CD4-positive, alpha-beta T cell (primary cell): Measurements from ENCODE around the gene KCNH1. TPM values are rescaled to one million over a fixed set of nuclear protein-coding genes. Genes with fewer than 3 reads are reported as not detected.

Experiments used
- ATAC-seq: fragments of 200-7000 bp; cut with Tn5 transposase; one replicate; pipeline ENCODE4 v1.10.0; 2022; ENCODE audit warnings: mild to moderate bottlenecking; ENCODE audit not compliant: poor library complexity
- CTCF ChIA-PET: fragments of 350-600 bp; sonication (Branson Sonifier 250); formaldehyde crosslinking; loops from one replicate; lab custom pipeline; 2021; ENCODE audit warnings: antibody characterized with exemption, inconsistent platforms; lab: Charles Lee
- POLR2A ChIA-PET: fragments of 350-600 bp; sonication (Branson Sonifier 250); formaldehyde crosslinking; loops from one replicate; lab custom pipeline; 2021; ENCODE audit warnings: antibody characterized with exemption, inconsistent platforms; lab: Charles Lee
- DNase-seq, 14 experiments: peaks; one replicate each; pipeline ENCODE4 v3.0.0-alpha.2; 2013 to 2020; ENCODE audit warnings: mixed read lengths in 2 of 14
- H3K27ac ChIP-seq, 2 donors: one replicate each; pipeline versions ENCODE4 v1.5.1 to v1.7.0; 2013; ENCODE audit warnings: low read length in 2 of 2, low read depth in 1 of 2, mild to moderate bottlenecking in 1 of 2
- H3K27me3 ChIP-seq, 2 experiments: 1 replicate in 1 of 2; 2 replicates in 1 of 2; pipeline versions ENCODE4 v1.6.1 to v1.7.0; 2013; ENCODE audit warnings: low read length in 2 of 2, control low read depth in 1 of 2, mild to moderate bottlenecking in 1 of 2, moderate library complexity in 1 of 2; ENCODE audit not compliant: insufficient read depth in 2 of 2, control insufficient read depth in 1 of 2
- H3K36me3 ChIP-seq: one replicate; pipeline ENCODE4 v1.6.1; 2013; ENCODE audit warnings: low read length, control low read depth; ENCODE audit not compliant: insufficient read depth
- H3K4me1 ChIP-seq: one replicate; pipeline ENCODE4 v1.6.1; 2013; ENCODE audit warnings: low read length, control low read depth; ENCODE audit not compliant: insufficient read depth
- H3K4me3 ChIP-seq: one replicate; pipeline ENCODE4 v1.5.1; 2013; ENCODE audit warnings: mild to moderate bottlenecking, low read length, moderate library complexity
- H3K9me3 ChIP-seq, 2 experiments: 1 replicate in 1 of 2; 2 replicates in 1 of 2; pipeline versions ENCODE4 v1.6.1 to v1.7.0; 2013; ENCODE audit warnings: low read length in 2 of 2, mild to moderate bottlenecking in 2 of 2, control low read depth in 1 of 2, moderate library complexity in 1 of 2; ENCODE audit not compliant: control insufficient read depth in 1 of 2, insufficient read depth in 1 of 2
- H3K27ac Mint-ChIP-seq: one replicate; pipeline ENCODE4 v1.8.0; 2020; ENCODE audit warnings: mixed read lengths
- H3K27me3 Mint-ChIP-seq: one replicate; pipeline ENCODE4 v1.8.0; 2021; ENCODE audit warnings: mixed read lengths
- H3K36me3 Mint-ChIP-seq: one replicate; pipeline ENCODE4 v1.8.0; 2021; ENCODE audit warnings: low read depth, mixed read lengths
- H3K4me1 Mint-ChIP-seq: one replicate; pipeline ENCODE4 v1.8.0; 2021; ENCODE audit warnings: low read depth, mixed read lengths
- H3K4me3 Mint-ChIP-seq: one replicate; pipeline ENCODE4 v1.8.0; 2020; ENCODE audit warnings: mild to moderate bottlenecking, mixed read lengths
- H3K9me3 Mint-ChIP-seq: one replicate; pipeline ENCODE4 v1.8.0; 2020; ENCODE audit warnings: mixed read lengths
- intact Hi-C, 2 experiments: fragments of 100-400 bp; cut with DNase I in 1 of 2; cut with micrococcal nuclease in 1 of 2; formaldehyde crosslinking; loops; one replicate each; pipeline versions ENCODE4 v1.15.1 to v1.9.0; 2023 to 2025; cut with DNase I, micrococcal nuclease
- total RNA-seq, 174 experiments: library from RNA in 2 of 174; stranded (reverse) in 2 of 174; gene quantifications; one replicate each; pipeline ENCODE4 v1.2.3 and lab custom pipeline; 2021 to 2026
- TF ChIP-seq, protein P1 (sequence below): fragments of 200-600 bp; IDR thresholded peaks from one replicate; pipeline ENCODE4 v1.8.0; 2022; ENCODE audit warnings: antibody characterized with exemption, mild to moderate bottlenecking

Gene KCNH1
- total RNA-seq, 2 experiments from 2014 or later, result not detected

DNA sequence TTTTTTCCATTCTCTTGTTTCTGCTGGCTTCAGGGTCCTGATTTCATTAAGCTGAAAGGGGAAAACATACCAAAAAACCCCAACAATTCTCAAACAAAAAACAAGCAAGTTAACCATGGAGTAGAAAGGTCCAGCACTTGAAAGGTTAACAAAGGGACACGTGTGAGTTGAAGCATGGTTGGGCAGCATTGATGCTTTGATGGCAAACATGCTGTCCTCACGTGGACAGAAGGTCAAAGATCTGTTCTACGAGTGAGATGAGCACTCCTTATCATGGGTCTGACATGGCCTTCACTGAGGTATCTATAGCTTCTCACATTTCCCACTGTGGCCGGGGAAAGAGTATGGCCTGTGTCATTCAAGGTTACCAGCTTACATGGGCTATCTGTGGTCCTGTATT, 410.3 kb downstream of the KCNH1 start:
- H3K36me3 Mint-ChIP-seq, result no peaks in the 10 kb centered on the region
- ChIA-PET POLR2A (no interaction called here), CTCF (no interaction called here)
- H3K9me3 Mint-ChIP-seq, result no peaks in the 10 kb centered on the region
- H3K27me3 Mint-ChIP-seq, result peaks cover 5% of the 10 kb centered on the region
- TF ChIP-seq, protein P1, sequence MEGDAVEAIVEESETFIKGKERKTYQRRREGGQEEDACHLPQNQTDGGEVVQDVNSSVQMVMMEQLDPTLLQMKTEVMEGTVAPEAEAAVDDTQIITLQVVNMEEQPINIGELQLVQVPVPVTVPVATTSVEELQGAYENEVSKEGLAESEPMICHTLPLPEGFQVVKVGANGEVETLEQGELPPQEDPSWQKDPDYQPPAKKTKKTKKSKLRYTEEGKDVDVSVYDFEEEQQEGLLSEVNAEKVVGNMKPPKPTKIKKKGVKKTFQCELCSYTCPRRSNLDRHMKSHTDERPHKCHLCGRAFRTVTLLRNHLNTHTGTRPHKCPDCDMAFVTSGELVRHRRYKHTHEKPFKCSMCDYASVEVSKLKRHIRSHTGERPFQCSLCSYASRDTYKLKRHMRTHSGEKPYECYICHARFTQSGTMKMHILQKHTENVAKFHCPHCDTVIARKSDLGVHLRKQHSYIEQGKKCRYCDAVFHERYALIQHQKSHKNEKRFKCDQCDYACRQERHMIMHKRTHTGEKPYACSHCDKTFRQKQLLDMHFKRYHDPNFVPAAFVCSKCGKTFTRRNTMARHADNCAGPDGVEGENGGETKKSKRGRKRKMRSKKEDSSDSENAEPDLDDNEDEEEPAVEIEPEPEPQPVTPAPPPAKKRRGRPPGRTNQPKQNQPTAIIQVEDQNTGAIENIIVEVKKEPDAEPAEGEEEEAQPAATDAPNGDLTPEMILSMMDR, result no peak
- ATAC-seq, result no peak
- no peaks in the 10 kb centered on the region for H3K9me3 ChIP-seq
- no peak overlapping the region for H3K4me3 ChIP-seq
- H3K27ac ChIP-seq, result no peak overlapping the region
- DNase-seq, result no peak
- no peak overlapping the region for H3K4me3 Mint-ChIP-seq
- H3K4me1 ChIP-seq, result no peaks in the 10 kb centered on the region
- H3K36me3 ChIP-seq, result no peaks in the 10 kb centered on the region
- intact Hi-C loops, result no loop called here
- H3K4me1 Mint-ChIP-seq, result no peaks in the 10 kb centered on the region
- peaks cover 3 to 12% of the 10 kb centered on the region in 2 experiments for H3K27me3 ChIP-seq
- H3K27ac Mint-ChIP-seq, result no peak overlapping the region

DNA sequence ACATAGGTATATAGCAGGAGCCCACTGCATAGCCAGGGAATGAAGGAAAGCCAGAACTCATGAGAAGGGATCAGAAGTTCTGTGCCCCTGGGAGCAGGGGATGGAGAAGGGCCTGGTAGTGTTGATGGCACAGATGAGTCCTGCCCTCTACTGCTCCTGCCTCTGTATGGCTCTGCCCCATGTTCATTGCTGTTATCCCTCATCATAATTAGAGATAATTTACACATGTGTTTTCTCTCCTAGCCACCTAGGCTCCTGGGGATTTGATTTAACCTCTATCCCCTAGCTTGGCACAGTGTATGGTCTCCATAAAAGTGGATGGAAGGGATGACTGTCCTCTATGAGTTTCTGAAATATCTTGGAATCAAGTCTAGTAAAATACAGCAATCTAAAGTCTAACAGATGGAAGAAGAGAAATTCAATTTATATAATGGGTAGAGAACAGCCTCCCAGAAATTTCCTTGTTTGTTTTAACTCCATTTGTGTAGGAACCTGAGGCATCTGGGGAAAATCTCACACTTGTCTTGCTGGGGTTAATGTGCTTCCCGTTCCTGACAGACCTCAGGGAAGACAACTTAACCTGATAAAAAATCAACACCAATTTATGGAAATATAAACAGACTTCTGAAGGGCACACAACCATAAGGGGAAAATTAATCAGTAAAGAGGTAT, 411.4 kb downstream of the KCNH1 start:
- H3K9me3 ChIP-seq, result no peaks in the 10 kb centered on the region
- H3K4me1 ChIP-seq, result no peaks in the 10 kb centered on the region
- ATAC-seq (no peak), DNase-seq (no peak)
- Mint-ChIP-seq H3K27ac (no peak overlapping the region), H3K9me3 (no peaks in the 10 kb centered on the region), H3K36me3 (no peaks in the 10 kb centered on the region), H3K4me1 (no peaks in the 10 kb centered on the region), H3K27me3 (no peaks in the 10 kb centered on the region), H3K4me3 (no peak overlapping the region)
- H3K36me3 ChIP-seq, result no peaks in the 10 kb centered on the region
- ChIA-PET POLR2A (no interaction called here), CTCF (no interaction called here)
- H3K4me3 ChIP-seq, result no peak overlapping the region
- H3K27ac ChIP-seq, result no peak overlapping the region
- intact Hi-C loops, result no loop called here
- TF ChIP-seq, protein P1, result no peak
- H3K27me3 ChIP-seq, result peaks cover 3 to 12% of the 10 kb centered on the region in 2 experiments

DNA sequence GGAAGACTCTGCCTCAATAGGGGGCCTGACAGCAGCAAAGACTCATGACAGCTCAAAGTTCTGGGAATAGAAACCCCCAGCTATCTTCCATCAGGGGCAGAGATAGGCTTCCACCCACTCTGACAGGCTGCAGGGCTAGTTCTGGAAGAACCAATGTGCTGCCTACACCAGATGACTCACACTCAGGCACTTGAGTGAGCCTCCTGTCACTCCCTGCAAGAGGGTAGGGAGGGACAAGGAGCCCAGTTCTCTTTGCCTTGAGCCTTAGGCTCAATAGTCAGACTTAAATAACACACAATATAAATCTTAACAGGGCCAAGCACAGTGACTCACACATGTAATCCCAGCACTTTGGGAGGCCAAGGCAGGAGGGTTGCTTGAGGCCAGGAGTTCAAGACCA, 418.9 kb downstream of the KCNH1 start:
- intact Hi-C loops, result no loop called here
- POLR2A ChIA-PET, result no interaction called here
- CTCF ChIA-PET, result interaction anchor here (0.5 kb wide), 1 partner anchor 23 kb away, joined by 3 read pairs; no protein-coding TSS in a partner anchor
- DNase-seq (no peak), ATAC-seq (no peak)
- TF ChIP-seq, protein P1, result no peak
- Mint-ChIP-seq H3K4me1 (no peaks in the 10 kb centered on the region), H3K36me3 (no peaks in the 10 kb centered on the region), H3K4me3 (no peak overlapping the region), H3K27ac (no peak overlapping the region), H3K9me3 (no peaks in the 10 kb centered on the region), H3K27me3 (no peaks in the 10 kb centered on the region)
- Histone ChIP-seq H3K27ac (no peak overlapping the region), H3K27me3 (no peaks in the 10 kb centered on the region), H3K4me3 (no peak overlapping the region), H3K9me3 (no peaks in the 10 kb centered on the region), H3K36me3 (no peaks in the 10 kb centered on the region), H3K4me1 (no peaks in the 10 kb centered on the region)
